BJ (cell line): ENCODE measurements around the gene APOL4. TPM values are rescaled to one million over a fixed set of nuclear protein-coding genes. Genes with fewer than 3 reads are reported as not detected.
A peak's percentile ranks its signal among the peaks of the same experiment; 100 is the strongest.

Experiments used
- CTCF ChIA-PET: fragments of 350-600 bp; formaldehyde crosslinking; extraction: SDS; loops from one replicate; lab custom pipeline; 2021; ENCODE audit warnings: antibody characterized with exemption, inconsistent platforms; lab: Yijun Ruan, JAX
- POLR2A ChIA-PET: fragments of 300-600 bp; sonication (Branson Sonifier 250); formaldehyde crosslinking; extraction: SDS; loops from one replicate; lab custom pipeline; 2021; ENCODE audit warnings: antibody characterized with exemption; lab: Charles Lee
- DNase-seq: peaks from one replicate; pipeline ENCODE4 v3.0.0-alpha.2; 2011; ENCODE audit warnings: low read depth
- H3K27me3 ChIP-seq: 2 replicates; pipeline ENCODE4 v1.6.0; 2011; ENCODE audit warnings: low read length; ENCODE audit not compliant: control insufficient read depth, insufficient read depth
- H3K36me3 ChIP-seq: 2 replicates; pipeline ENCODE4 v1.5.1; 2011; ENCODE audit warnings: low read length; ENCODE audit not compliant: control insufficient read depth, insufficient read depth
- H3K4me3 ChIP-seq: 2 replicates; pipeline ENCODE4 v1.5.1; 2011; ENCODE audit warnings: low read depth, mild to moderate bottlenecking, control low read depth, low read length
- CTCF ChIP-seq: IDR thresholded peaks from 2 replicates; pipeline ENCODE4 v1.5.1; 2011; ENCODE audit warnings: low read depth, mild to moderate bottlenecking, control low read depth, inconsistent platforms, low read length, moderate library complexity; ENCODE audit not compliant: insufficient read depth
- polyA plus RNA-seq: library from polyadenylated mRNA; depleted of rRNA; stranded (reverse); fragments of >200 nt; gene quantifications from 2 replicates; pipeline ENCODE4 v1.2.3, GENCODE V29; 2011

The APOL4 gene
- polyA plus RNA-seq, 1 experiment: 0.16 TPM

DNA sequence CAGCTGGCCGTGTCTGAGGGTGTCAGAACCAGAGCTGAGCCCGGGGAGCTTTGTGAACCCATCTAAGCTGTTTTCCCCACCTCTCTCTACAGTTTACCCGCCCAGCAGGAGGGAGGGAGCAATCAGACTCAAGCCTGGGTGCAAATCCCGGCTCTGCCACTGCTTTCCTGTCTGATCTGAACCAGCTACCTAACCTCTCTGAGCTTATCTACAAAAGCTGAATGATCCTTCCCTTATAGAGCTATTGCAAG is 37.5 kb upstream of the APOL4 start:
- CTCF ChIA-PET: interaction anchor here (0.7 to 4.0 kb wide), 15 partner anchors 11 to 305 kb away, joined by 3 to 31 read pairs (median 4); partner anchors contain the start of gene APOL4
- Histone ChIP-seq H3K27me3 (no peaks in the 10 kb centered on the region), H3K36me3 (no peaks in the 10 kb centered on the region), H3K4me3 (peak overlapping the region; percentile 61)
- DNase-seq: no peak
- POLR2A ChIA-PET: interaction anchor here (1.4 kb wide), 1 partner anchor 229 kb away, joined by 3 read pairs; no protein-coding TSS in a partner anchor
- TF ChIP-seq CTCF: no peak

DNA sequence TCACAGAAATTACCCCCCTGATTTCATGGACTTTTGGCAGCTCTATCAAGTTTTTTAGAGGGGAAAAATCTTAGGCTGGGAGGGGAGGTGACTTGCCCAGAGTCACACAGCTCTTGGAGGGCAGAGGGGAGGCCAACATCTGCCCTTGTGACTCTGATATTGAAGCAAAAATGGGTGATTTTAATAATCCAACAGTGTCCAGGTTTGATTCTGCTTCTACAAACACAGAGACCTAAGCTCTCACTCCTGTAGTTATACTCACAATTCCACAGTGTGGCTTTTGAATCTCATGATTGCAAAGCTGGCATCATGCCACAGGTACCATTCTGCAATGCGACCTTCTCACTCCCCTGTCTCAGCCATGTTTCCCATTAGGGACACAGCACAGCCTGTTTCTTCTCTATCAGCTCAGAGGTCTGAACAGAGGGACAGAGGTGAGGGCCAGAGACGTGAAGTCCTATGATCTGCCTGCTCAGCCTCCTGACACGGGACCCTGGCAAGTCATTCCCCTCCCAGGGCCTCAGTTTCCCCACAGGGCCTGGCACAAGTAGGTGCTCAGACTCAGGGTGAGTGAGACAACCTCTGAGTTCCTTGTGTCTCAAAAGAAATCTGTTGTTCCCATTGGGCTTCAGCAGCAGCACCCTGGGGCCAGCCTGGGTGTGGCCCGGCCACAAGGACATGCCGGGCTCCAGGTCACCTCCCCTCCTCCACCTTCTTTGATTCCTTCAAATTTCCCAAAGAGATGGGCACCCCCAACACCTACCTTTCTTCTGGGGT is 37.0 kb upstream of the APOL4 start:
- no peaks in the 10 kb centered on the region for H3K27me3 ChIP-seq
- ChIA-PET POLR2A (interaction anchor here (1.4 kb wide), 1 partner anchor 230 kb away, joined by 3 read pairs; no protein-coding TSS in a partner anchor), CTCF (interaction anchor here (0.7 to 4.0 kb wide), 16 partner anchors 22 to 306 kb away, joined by 3 to 31 read pairs (median 4); no protein-coding TSS in a partner anchor)
- no peak for DNase-seq
- no peaks in the 10 kb centered on the region; the same call in 1 of the 2 replicates for H3K36me3 ChIP-seq
- TF ChIP-seq CTCF: no peak
- H3K4me3 ChIP-seq: peak overlapping the region; percentile 61

DNA sequence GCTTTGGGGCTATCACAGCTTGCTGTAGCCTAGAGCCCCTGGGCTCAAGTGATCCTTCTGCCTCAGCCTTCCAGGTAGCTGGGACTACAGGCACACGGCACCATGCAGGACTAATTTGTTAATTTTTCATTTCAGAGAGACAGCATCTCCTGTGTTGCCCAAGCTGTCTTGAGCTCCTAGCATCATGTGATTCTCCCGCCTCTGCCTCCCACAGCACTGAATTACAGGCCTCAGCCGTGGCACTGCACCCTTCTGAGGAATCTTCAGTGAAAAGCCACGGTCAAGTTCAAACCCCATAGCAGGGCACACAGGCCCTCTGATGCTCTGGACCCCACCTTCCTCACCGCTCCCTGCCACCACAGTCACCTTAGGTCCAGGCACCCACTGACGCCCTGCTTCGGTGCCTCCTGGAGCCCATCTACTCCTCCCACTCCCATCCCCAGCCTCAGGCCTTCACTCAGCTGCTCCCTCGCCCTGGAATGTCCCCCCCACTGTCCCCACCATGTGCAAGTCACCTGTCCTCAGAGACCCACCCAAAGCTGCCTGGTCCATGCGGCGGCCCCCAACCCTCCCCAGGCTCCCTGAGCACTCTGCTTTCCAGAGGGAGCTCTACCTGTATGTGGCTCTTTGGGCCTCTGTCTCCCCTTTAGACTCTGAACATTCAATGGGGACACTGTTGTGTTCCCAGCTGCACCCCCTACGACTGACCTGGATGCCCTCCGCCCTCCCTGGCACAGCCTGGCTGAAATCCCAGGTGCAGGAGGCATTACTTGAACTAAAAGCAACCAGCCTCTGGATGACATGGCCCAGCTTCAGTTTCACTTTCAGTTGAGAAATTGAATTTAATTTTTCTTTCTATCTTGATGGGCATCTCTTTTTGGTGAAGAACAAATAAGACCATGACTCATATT is 36.1 kb upstream of the APOL4 start:
- no peak for TF ChIP-seq CTCF
- DNase-seq: no peak
- H3K36me3 ChIP-seq: peaks cover 7% of the 10 kb centered on the region
- no peaks in the 10 kb centered on the region for H3K27me3 ChIP-seq
- peak overlapping the region; percentile 61 for H3K4me3 ChIP-seq
- CTCF ChIA-PET: interaction anchor here (0.7 to 4.0 kb wide), 6 partner anchors 19 to 249 kb away, joined by 3 to 31 read pairs (median 3); no protein-coding TSS in a partner anchor
- POLR2A ChIA-PET: no interaction called here

- ChIA-PET POLR2A (no interaction called here), CTCF (interaction anchor here (0.7 to 1.7 kb wide), 6 partner anchors 9 to 57 kb away, joined by 3 to 4 read pairs (median 3); no protein-coding TSS in a partner anchor)
- Histone ChIP-seq H3K36me3 (peaks cover 11% of the 10 kb centered on the region), H3K27me3 (no peaks in the 10 kb centered on the region), H3K4me3 (no peak overlapping the region)
- TF ChIP-seq CTCF: no peak
- no peak for DNase-seq
Measured at GRCh38 chr22:36236388-36237319, 35.0 kb upstream of the APOL4 start.
